HG02938 (cell line): ENCODE measurements around the gene ALDOB.
A peak's percentile ranks its signal among the peaks of the same experiment; 100 is the strongest.

ENCODE experiments used
- ATAC-seq: cut with Tn5 transposase; IDR thresholded peaks from one replicate; pipeline ENCODE4 v1.9.1; 2021; ENCODE audit warnings: mild to moderate bottlenecking, moderate library complexity; ENCODE audit not compliant: unreplicated experiment

ALDOB gene

GRCh38 chr9:101458963-101459631 is 23.5 kb upstream of the ALDOB start:
- ATAC-seq, result peak; percentile 77

GRCh38 chr9:101457003-101457402 is 21.4 kb upstream of the ALDOB start:
- no peak for ATAC-seq

- no peak for ATAC-seq
Observed at GRCh38 chr9:101455656-101456240, 20.2 kb upstream of the ALDOB start.

- ATAC-seq, result no peak
Observed at GRCh38 chr9:101453776-101454570, 18.4 kb upstream of the ALDOB start.

GRCh38 chr9:101451498-101451897 is 15.9 kb upstream of the ALDOB start:
- no peak for ATAC-seq

- no peak for ATAC-seq
Observed at GRCh38 chr9:101450931-101451330, 15.4 kb upstream of the ALDOB start.

GRCh38 chr9:101449071-101449721 is 13.6 kb upstream of the ALDOB start:
- ATAC-seq, result peak; percentile 92

- ATAC-seq, result no peak
Observed at GRCh38 chr9:101448680-101449070, 13.1 kb upstream of the ALDOB start.

- ATAC-seq, result no peak
Observed at GRCh38 chr9:101446732-101447131, 11.2 kb upstream of the ALDOB start.

GRCh38 chr9:101445353-101446029 is 9.9 kb upstream of the ALDOB start:
- no peak for ATAC-seq

- ATAC-seq, result no peak
Observed at GRCh38 chr9:101443364-101443771, 7.8 kb upstream of the ALDOB start.

GRCh38 chr9:101442736-101443135 is 7.2 kb upstream of the ALDOB start:
- ATAC-seq, result no peak

GRCh38 chr9:101442318-101442717 is 6.7 kb upstream of the ALDOB start:
- ATAC-seq, result no peak

GRCh38 chr9:101440714-101441230 is 5.2 kb upstream of the ALDOB start:
- no peak for ATAC-seq

- no peak for ATAC-seq
Observed at GRCh38 chr9:101438523-101438922, 2.9 kb upstream of the ALDOB start.

- no peak for ATAC-seq
Observed at GRCh38 chr9:101437806-101438232, 2.2 kb upstream of the ALDOB start.

- ATAC-seq, result no peak
Observed at GRCh38 chr9:101434998-101435397, 576 bp downstream of the ALDOB start.

- no peak for ATAC-seq
Observed at GRCh38 chr9:101433229-101433628, 2.3 kb downstream of the ALDOB start.

GRCh38 chr9:101432740-101433139 is 2.8 kb downstream of the ALDOB start:
- ATAC-seq, result no peak

GRCh38 chr9:101432171-101432570 is 3.4 kb downstream of the ALDOB start:
- no peak for ATAC-seq

- ATAC-seq, result no peak
Observed at GRCh38 chr9:101429736-101430135, 5.8 kb downstream of the ALDOB start.
